SK-N-SH treated with all-trans-retinoic acid at 6 μM for 48 hours (cell line): Measurements from ENCODE around the gene IGFL4.

Experiments
- ATAC-seq: fragments of 200-7000 bp; cut with Tn5 transposase; 3 replicates; pipeline ENCODE4 v1.9.1; 2020; ENCODE audit warnings: mild to moderate bottlenecking, moderate library complexity
- ARNTL ChIP-seq: fragments of 450-650 bp; formaldehyde crosslinking; IDR thresholded peaks from 2 replicates; pipeline ENCODE4 v1.5.0; 2020; ENCODE audit warnings: low read depth, mild to moderate bottlenecking, moderate library complexity, borderline replicate concordance
- BACH2 ChIP-seq: fragments of 250-450 bp; sonication (Bioruptor Pico); IDR thresholded peaks from 2 replicates; pipeline ENCODE4 v1.9.0; 2021; ENCODE audit warnings: mild to moderate bottlenecking, borderline replicate concordance
- CREB5 ChIP-seq: fragments of 250-450 bp; sonication (Bioruptor Pico); IDR thresholded peaks from 2 replicates; pipeline ENCODE4 v1.5.1; 2020; ENCODE audit warnings: low read depth, mild to moderate bottlenecking, moderate library complexity
- CSDC2 ChIP-seq: fragments of 250-450 bp; sonication (Bioruptor Pico); IDR thresholded peaks from 2 replicates; pipeline ENCODE4 v1.5.0; 2020; ENCODE audit warnings: mild to moderate bottlenecking, moderate library complexity
- CSRNP3 ChIP-seq: fragments of 250-450 bp; sonication (Bioruptor Pico); IDR thresholded peaks from 2 replicates; pipeline ENCODE4 v1.5.1; 2021; ENCODE audit warnings: mild to moderate bottlenecking, moderate library complexity
- ESRRG ChIP-seq: fragments of 250-450 bp; sonication (Bioruptor Pico); IDR thresholded peaks from 2 replicates; pipeline ENCODE4 v1.6.1; 2021; ENCODE audit warnings: mild to moderate bottlenecking
- ISL1 ChIP-seq: fragments of 250-450 bp; sonication (Bioruptor Pico); IDR thresholded peaks from 2 replicates; pipeline ENCODE4 v2.1.2; 2022; ENCODE audit warnings: mild to moderate bottlenecking, moderate library complexity
- PATZ1 ChIP-seq: fragments of 250-450 bp; sonication (Bioruptor Pico); IDR thresholded peaks from 2 replicates; pipeline ENCODE4 v1.8.0; 2020; ENCODE audit warnings: mild to moderate bottlenecking, moderate library complexity, borderline replicate concordance
- POU6F1 ChIP-seq: fragments of 250-450 bp; sonication (Bioruptor Pico); IDR thresholded peaks from 2 replicates; pipeline ENCODE4 v1.8.0; 2021; ENCODE audit warnings: low read depth, mild to moderate bottlenecking, moderate library complexity, borderline replicate concordance
- PPARA ChIP-seq: fragments of 250-450 bp; sonication (Bioruptor Pico); IDR thresholded peaks from 2 replicates; pipeline ENCODE4 v1.5.0; 2020; ENCODE audit warnings: mild to moderate bottlenecking, borderline replicate concordance
- RARB ChIP-seq: fragments of 250-450 bp; sonication (Bioruptor Pico); IDR thresholded peaks from 2 replicates; pipeline ENCODE4 v1.8.0; 2021; ENCODE audit warnings: mild to moderate bottlenecking, moderate library complexity
- SNAI2 ChIP-seq: fragments of 250-450 bp; sonication (Bioruptor Pico); IDR thresholded peaks from 2 replicates; pipeline ENCODE4 v1.5.0; 2020; ENCODE audit warnings: mild to moderate bottlenecking, moderate library complexity
- TCF4 ChIP-seq: fragments of 250-450 bp; sonication (Bioruptor Pico); IDR thresholded peaks from 2 replicates; pipeline ENCODE4 v1.8.0; 2021; ENCODE audit warnings: mild to moderate bottlenecking, moderate library complexity, borderline replicate concordance
- TOX ChIP-seq: fragments of 250-450 bp; sonication (Bioruptor Pico); IDR thresholded peaks from 2 replicates; pipeline ENCODE4 v1.8.0; 2021; ENCODE audit warnings: mild to moderate bottlenecking, moderate library complexity, borderline replicate concordance
- ZC3H10 ChIP-seq: fragments of 250-450 bp; sonication (Bioruptor Pico); IDR thresholded peaks from 2 replicates; pipeline ENCODE4 v1.5.1; 2021; ENCODE audit warnings: mild to moderate bottlenecking, moderate library complexity
- ZFP3 ChIP-seq: fragments of 250-450 bp; sonication (Bioruptor Pico); IDR thresholded peaks from 2 replicates; pipeline ENCODE4 v1.5.0; 2020; ENCODE audit warnings: mild to moderate bottlenecking, moderate library complexity
- ZFP30 ChIP-seq: fragments of 450-650 bp; formaldehyde crosslinking; IDR thresholded peaks from 2 replicates; pipeline ENCODE4 v1.5.0; 2022; ENCODE audit warnings: mild to moderate bottlenecking, moderate library complexity
- ZNF565 ChIP-seq: fragments of 450-650 bp; formaldehyde crosslinking; conservative IDR thresholded peaks from 2 replicates; pipeline ENCODE4 v1.5.0; 2020; ENCODE audit warnings: low read depth, mild to moderate bottlenecking, moderate library complexity
- ZNF8 ChIP-seq: fragments of 450-650 bp; formaldehyde crosslinking; IDR thresholded peaks from 2 replicates; pipeline ENCODE4 v1.5.0; 2020; ENCODE audit warnings: mild to moderate bottlenecking, moderate library complexity

Gene IGFL4

GRCh38 chr19:46014941-46015686 is 25.7 kb downstream of the IGFL4 start:
- TF ChIP-seq PATZ1 (CRISPR knock-in tag) (no peak), ZNF565 (CRISPR knock-in tag) (no peak), TCF4 (CRISPR knock-in tag) (no peak), ZFP3 (CRISPR knock-in tag) (no peak), ESRRG (no peak)
- ATAC-seq, result peak; percentile 76

GRCh38 chr19:46014534-46014933 is 26.3 kb downstream of the IGFL4 start:
- ATAC-seq, result no peak
- TF ChIP-seq BACH2 (CRISPR knock-in tag), result no peak
- no peak for TF ChIP-seq SNAI2 (CRISPR knock-in tag)
- TF ChIP-seq CSDC2 (CRISPR knock-in tag), result no peak
- TF ChIP-seq TCF4 (CRISPR knock-in tag), result no peak
- no peak for TF ChIP-seq PPARA (CRISPR knock-in tag)
- TF ChIP-seq ZNF8 (CRISPR knock-in tag), result no peak
- TF ChIP-seq CREB5 (CRISPR knock-in tag), result no peak

GRCh38 chr19:46009530-46010510 is 31.0 kb downstream of the IGFL4 start:
- no peak for TF ChIP-seq ZNF565 (CRISPR knock-in tag)
- TF ChIP-seq CSDC2 (CRISPR knock-in tag), result no peak
- TF ChIP-seq PATZ1 (CRISPR knock-in tag), result no peak
- no peak for TF ChIP-seq ZC3H10 (CRISPR knock-in tag)
- TF ChIP-seq ZFP30 (CRISPR knock-in tag), result no peak
- TF ChIP-seq TOX, result no peak
- no peak for TF ChIP-seq POU6F1 (CRISPR knock-in tag)
- no peak for TF ChIP-seq ZFP3 (CRISPR knock-in tag)
- no peak for TF ChIP-seq ISL1 (CRISPR knock-in tag)
- TF ChIP-seq ESRRG, result no peak
- ATAC-seq, result peak; percentile 97

GRCh38 chr19:46006411-46006810 is 34.4 kb downstream of the IGFL4 start:
- no peak for ATAC-seq
- TF ChIP-seq PATZ1 (CRISPR knock-in tag), result no peak
- TF ChIP-seq ESRRG, result no peak
- no peak for TF ChIP-seq ISL1 (CRISPR knock-in tag)
- TF ChIP-seq TCF4 (CRISPR knock-in tag), result no peak
- TF ChIP-seq CSRNP3, result no peak
- TF ChIP-seq RARB (CRISPR knock-in tag), result no peak
- no peak for TF ChIP-seq ZC3H10 (CRISPR knock-in tag)
- TF ChIP-seq BACH2 (CRISPR knock-in tag), result no peak
- TF ChIP-seq ZNF8 (CRISPR knock-in tag), result no peak
- no peak for TF ChIP-seq ARNTL (CRISPR knock-in tag)
- TF ChIP-seq CSDC2 (CRISPR knock-in tag), result no peak
